Mesenteric fat pad (tissue), 1 donor: ENCODE results near the gene QSOX1. TPM values are rescaled to one million over a fixed set of nuclear protein-coding genes. Genes with fewer than 3 reads are reported as not detected.
A peak's percentile ranks its signal among the peaks of the same experiment; 100 is the strongest.

Source experiments
- DNase-seq: peaks from one replicate; pipeline ENCODE4 v3.0.0-alpha.2; 2020; ENCODE audit warnings: low spot score
- total RNA-seq: library from RNA; stranded (reverse); fragmentation: NEBNext Ultra II Directional; extraction: Animal tissue kit (Norgen Biotek cat#: 25700); gene quantifications from one replicate; pipeline ENCODE4 v1.2.1, GENCODE V29; 2021
- donor health status: DM: yes; HTN: yes; CAD: no.

The QSOX1 gene
- total RNA-seq, 1 donor from 2014 or later, result 104 TPM

DNA sequence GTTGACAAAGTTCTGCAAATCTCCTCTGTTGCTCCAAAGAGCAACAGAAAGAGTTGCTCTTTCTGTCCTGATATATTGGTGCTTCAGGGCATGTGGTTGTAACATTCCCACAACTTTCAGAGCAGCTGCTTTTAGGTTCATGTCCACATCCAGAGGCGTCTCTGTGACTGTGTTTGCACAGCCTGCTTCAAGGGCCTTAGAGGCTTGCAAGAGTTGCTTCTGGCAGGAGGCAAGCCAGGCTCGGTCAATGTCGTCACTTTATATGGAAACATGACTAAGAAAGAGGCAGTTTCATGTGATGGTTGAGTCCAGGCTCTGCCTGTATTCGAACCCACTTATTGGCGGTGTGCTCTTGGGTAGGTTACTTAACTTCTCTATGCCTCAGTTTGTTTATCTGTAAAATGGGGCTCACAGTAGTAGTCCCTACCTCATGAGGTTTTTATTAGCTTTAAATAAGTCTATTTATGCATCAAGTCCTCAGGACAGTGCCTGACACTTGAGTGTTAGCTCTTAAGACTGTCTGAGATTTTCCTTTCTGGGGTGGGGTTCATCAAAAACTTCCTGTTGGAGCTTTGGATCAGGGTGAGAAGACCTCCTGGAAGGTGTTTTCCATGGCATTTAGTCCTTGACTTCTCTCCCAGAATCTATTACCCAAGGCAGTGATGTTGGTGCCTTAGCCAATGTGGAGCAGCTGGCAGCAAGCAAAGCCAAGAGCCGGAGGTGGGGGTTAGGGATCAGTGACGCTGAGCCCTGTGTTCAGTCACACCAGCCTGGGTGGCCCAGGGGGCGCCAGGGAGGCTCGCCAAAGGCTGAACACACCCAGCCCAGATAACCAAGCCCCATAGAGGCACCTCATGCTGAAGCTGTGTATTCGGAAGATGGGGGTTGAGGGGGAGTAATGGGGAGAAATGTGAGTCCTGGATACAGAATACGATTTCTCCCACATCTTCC lies 94.3 kb downstream of the QSOX1 start:
- DNase-seq, result no peak

DNA sequence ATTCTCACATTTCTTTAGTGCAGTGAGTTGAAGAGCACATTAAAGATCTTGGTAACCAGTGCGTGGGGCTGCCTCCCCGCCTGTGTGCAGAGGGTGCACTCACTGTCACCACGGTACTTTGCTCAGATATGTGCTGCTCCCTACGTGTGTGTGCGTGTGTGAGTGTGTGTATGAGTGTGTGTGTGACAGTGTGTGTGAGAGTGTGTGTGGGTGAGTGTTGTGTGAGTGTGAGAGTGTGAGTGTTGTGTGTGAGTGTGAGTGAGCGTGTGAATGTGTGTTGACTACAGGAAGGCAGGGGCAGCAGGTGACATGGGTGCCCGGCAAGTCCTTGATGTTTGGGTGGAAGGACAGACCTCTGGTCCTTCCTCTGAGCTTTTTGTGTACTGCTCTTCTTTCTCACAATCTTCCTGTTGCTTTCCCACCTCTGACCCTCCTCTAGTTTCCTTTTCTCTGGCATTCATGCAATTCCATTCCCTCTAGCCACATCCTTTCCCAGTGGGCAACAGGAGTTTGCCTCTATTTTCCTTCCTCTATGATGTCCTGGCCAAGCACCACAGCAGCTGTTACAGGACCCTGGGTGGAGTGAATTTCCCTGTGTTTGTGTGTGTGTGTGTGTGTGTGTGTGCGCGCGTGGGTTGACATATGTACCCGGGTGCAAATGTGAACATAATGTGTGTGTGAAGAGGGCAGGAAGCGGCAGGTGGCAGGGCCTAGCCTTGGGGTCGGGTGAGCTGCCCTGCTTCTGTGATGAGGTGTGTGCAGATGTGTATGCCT lies 95.2 kb downstream of the QSOX1 start:
- DNase-seq, result no peak

DNA sequence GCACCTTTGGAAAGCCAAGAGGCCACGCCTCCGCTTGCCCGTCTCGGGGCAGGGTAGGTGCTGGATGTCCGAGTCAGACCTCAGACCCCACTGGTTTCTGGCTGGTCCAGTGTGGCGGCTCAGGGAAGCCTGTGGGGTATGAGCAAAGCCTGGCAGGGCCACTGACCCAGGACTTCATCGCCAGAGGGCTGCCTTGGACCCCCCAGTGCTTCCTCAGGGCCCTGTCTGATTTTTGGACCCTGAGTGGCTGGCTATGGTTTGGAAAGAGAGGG lies 95.8 kb downstream of the QSOX1 start:
- no peak for DNase-seq

DNA sequence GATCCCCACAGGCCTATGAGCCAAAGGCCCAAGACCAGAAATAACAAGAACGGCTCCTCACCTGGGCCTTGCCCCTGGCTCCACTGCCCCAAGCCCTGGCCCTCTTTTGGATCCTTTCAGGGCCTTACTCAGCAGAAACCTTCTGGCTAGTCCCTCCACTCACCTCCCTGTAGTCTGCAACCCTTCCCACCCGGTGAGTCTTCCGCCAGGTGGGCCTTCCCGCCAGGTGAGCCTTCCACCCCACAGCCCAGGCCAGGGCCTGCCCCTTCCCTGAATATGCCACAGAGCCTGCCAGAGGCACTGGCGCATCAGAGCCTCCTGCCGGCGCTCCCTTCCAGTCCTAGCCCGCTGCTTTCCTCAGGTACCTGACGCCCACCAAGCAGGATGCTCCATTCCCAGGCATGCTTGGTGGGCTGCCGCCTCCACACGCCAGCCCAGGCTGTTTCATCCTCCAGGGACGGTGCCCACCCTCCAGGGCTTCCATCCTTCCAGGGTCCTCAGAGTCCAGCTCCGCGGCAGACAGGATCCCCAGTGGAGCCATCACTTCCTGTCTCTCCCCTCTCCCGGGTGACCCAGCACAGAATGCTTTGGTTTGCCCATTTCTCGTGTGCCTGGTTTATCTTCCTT lies 96.3 kb downstream of the QSOX1 start:
- DNase-seq, result no peak

DNA sequence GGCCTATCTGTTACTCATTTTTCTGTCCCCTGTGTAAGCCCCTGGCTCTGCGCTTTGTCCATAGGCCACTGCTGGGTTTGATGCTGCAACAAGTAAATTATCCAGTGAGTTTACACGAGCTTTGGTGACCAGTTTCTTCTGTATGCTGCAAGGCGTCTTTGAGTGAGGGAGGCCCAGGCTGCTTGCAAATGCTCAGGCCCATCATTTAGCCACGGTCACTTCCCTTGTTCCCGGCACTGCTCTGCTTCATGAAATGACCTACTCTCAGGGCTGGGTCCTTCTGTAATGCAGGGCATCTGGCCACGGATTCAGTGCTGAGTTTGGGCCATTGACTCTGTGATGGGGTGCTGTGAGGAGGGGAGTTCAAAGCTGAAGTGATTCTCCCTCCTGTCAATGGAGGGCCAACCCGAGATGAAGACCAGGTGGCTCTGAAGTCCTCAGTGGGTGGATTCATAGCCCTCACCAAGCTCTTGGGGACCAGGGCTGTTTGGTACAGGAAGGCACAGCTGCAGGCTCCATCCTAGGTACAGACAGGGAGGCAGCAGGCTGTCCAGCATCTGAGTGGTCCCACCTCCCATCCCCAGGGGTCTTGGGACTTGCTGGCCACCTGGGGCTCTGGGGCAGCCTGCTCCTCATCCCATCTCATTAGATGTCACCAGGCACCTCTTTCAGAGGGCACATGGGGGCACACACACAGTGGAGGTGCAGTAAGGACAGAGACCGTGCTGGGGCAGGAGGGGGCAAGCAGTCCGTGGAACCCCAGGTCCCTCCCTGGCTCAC lies 97.0 kb downstream of the QSOX1 start:
- DNase-seq, result peak; percentile 67

DNA sequence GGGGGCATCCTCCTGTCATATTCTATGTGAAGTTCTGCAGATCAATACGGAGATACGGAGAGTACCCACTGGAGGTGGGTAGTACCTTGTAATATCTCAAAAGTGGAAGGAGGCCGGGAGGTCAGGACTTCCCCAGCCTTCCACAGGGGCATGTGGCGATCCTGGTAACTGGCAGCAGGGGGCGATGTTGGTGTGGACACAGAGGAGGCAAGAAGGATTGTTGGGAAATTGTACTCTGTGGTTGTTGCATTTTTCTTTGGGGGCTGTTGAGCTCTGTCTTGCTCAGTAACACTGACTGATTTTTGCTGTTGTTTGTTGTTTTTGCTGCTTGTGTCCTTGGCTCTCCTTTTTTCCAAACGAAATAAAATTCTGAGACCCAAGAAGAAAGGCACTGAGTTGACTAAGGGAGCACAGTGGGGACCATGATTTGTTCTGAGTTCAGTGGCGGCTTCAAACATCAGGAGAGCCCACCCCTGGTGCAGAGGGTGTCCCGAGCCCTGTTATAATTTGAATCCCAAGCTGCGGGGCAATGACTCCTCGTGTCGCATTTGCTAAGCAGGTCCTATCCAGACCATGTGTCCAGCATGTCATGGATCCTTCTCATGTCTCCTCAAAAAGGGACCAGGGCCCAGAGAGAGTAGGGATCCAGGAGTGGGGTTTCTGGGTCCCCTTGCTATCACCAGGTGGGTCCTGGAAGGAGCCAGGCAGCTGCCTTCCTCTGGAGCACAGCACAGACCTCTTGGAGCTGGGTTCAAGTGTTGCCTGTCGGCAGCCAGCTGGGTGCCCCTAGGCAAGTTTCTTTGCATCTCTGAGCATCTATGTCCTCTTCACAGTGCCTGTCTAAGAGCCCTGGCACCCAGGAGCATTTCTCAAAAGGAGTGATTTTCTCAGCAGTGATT lies 98.2 kb downstream of the QSOX1 start:
- no peak for DNase-seq

Other genes with a start within 250 kb of the QSOX1 start
- gene CEP350, start 200.1 kb upstream of the QSOX1 start, total RNA-seq, result 57.6 TPM
- gene LHX4, start 75.4 kb downstream of the QSOX1 start, total RNA-seq, result 0.06 TPM